T-helper 2 cell treated with Interferon-gamma antibody and Interleukin-4, amounts not matched to agents 100 ng/mL and 5 ng/mL, for 36 hours (primary cell): ENCODE measurements around the gene IL1RAPL1. TPM values are rescaled to one million over a fixed set of nuclear protein-coding genes. Genes with fewer than 3 reads are reported as not detected.

Source experiments
- intact Hi-C: fragments of 100-400 bp; cut with micrococcal nuclease; formaldehyde crosslinking; loops from one replicate; pipeline ENCODE4 v1.15.1; 2023
- total RNA-seq: library from RNA; stranded (reverse); gene quantifications from 2 replicates; pipeline ENCODE4 v1.2.3, GENCODE V29; 2022

Gene IL1RAPL1
- total RNA-seq, 1 donor from 2014 or later: not detected

- intact Hi-C loops: no loop called here
Measured at GRCh38 chrX:29627833-29628232, 1040.6 kb downstream of the IL1RAPL1 start.

- intact Hi-C loops: no loop called here
Measured at GRCh38 chrX:29634516-29634915, 1047.3 kb downstream of the IL1RAPL1 start.

GRCh38 chrX:29636331-29636730 lies 1049.1 kb downstream of the IL1RAPL1 start:
- intact Hi-C loops: no loop called here

GRCh38 chrX:29640106-29640505 lies 1052.9 kb downstream of the IL1RAPL1 start:
- intact Hi-C loops: no loop called here

- intact Hi-C loops: no loop called here
Measured at GRCh38 chrX:29641461-29641860, 1054.2 kb downstream of the IL1RAPL1 start.

- intact Hi-C loops: no loop called here
Measured at GRCh38 chrX:29643181-29643580, 1055.9 kb downstream of the IL1RAPL1 start.

GRCh38 chrX:29648161-29648560 lies 1060.9 kb downstream of the IL1RAPL1 start:
- intact Hi-C loops: no loop called here

- intact Hi-C loops: no loop called here
Measured at GRCh38 chrX:29652484-29652883, 1065.2 kb downstream of the IL1RAPL1 start.

GRCh38 chrX:29653721-29654120 lies 1066.5 kb downstream of the IL1RAPL1 start:
- intact Hi-C loops: no loop called here

- intact Hi-C loops: no loop called here
Measured at GRCh38 chrX:29659911-29660310, 1072.7 kb downstream of the IL1RAPL1 start.

- intact Hi-C loops: no loop called here
Measured at GRCh38 chrX:29661290-29661689, 1074.0 kb downstream of the IL1RAPL1 start.

- intact Hi-C loops: no loop called here
Measured at GRCh38 chrX:29662101-29662500, 1074.9 kb downstream of the IL1RAPL1 start.

GRCh38 chrX:29662759-29663503 lies 1075.7 kb downstream of the IL1RAPL1 start:
- intact Hi-C loops: no loop called here

GRCh38 chrX:29665532-29665931 lies 1078.3 kb downstream of the IL1RAPL1 start:
- intact Hi-C loops: no loop called here

- intact Hi-C loops: no loop called here
Measured at GRCh38 chrX:29666366-29666765, 1079.1 kb downstream of the IL1RAPL1 start.

GRCh38 chrX:29671421-29671820 lies 1084.2 kb downstream of the IL1RAPL1 start:
- intact Hi-C loops: no loop called here

GRCh38 chrX:29687687-29688086 lies 1100.4 kb downstream of the IL1RAPL1 start:
- intact Hi-C loops: no loop called here

GRCh38 chrX:29690061-29690460 lies 1102.8 kb downstream of the IL1RAPL1 start:
- intact Hi-C loops: no loop called here

GRCh38 chrX:29691044-29691443 lies 1103.8 kb downstream of the IL1RAPL1 start:
- intact Hi-C loops: no loop called here

GRCh38 chrX:29693912-29694311 lies 1106.7 kb downstream of the IL1RAPL1 start:
- intact Hi-C loops: no loop called here

GRCh38 chrX:29699239-29699638 lies 1112.0 kb downstream of the IL1RAPL1 start:
- intact Hi-C loops: no loop called here

GRCh38 chrX:29707088-29707487 lies 1119.8 kb downstream of the IL1RAPL1 start:
- intact Hi-C loops: no loop called here

- intact Hi-C loops: no loop called here
Measured at GRCh38 chrX:29721152-29721551, 1133.9 kb downstream of the IL1RAPL1 start.
